HG03064 (cell line): ENCODE data around the gene PDE3B.
"Not testable (repeated sequence)": the region's sequence is repeated elsewhere in the genome, so short reads cannot be mapped to it uniquely, and the experiment has no call there.

Experiments used
- ATAC-seq: cut with Tn5 transposase; IDR thresholded peaks from one replicate; pipeline ENCODE4 v1.9.1; 2021; ENCODE audit warnings: low read depth; ENCODE audit not compliant: unreplicated experiment

The PDE3B gene

GRCh38 chr11:14741195-14741594, 97.6 kb downstream of the PDE3B start:
- no peak for ATAC-seq

- ATAC-seq: no peak
These were observed 99.4 kb downstream of the PDE3B start for GRCh38 chr11:14742849-14743559.

- not testable (repeated sequence) for ATAC-seq
These were observed 100.1 kb downstream of the PDE3B start for GRCh38 chr11:14743667-14744066.

GRCh38 chr11:14746857-14747395, 103.3 kb downstream of the PDE3B start:
- ATAC-seq: no peak

GRCh38 chr11:14748090-14748489, 104.5 kb downstream of the PDE3B start:
- no peak for ATAC-seq

- ATAC-seq: no peak
These were observed 107.3 kb downstream of the PDE3B start for GRCh38 chr11:14750911-14751310.

GRCh38 chr11:14751975-14752407, 108.4 kb downstream of the PDE3B start:
- ATAC-seq: no peak

GRCh38 chr11:14755140-14755539, 111.5 kb downstream of the PDE3B start:
- no peak for ATAC-seq

- no peak for ATAC-seq
These were observed 112.7 kb downstream of the PDE3B start for GRCh38 chr11:14756349-14756748.

GRCh38 chr11:14759300-14760012, 115.9 kb downstream of the PDE3B start:
- not testable (repeated sequence) for ATAC-seq

- ATAC-seq: no peak
These were observed 120.6 kb downstream of the PDE3B start for GRCh38 chr11:14764179-14764578.

GRCh38 chr11:14764579-14765527, 121.2 kb downstream of the PDE3B start:
- peak; percentile 90 for ATAC-seq

- ATAC-seq: no peak
These were observed 123.0 kb downstream of the PDE3B start for GRCh38 chr11:14766585-14766984.

- ATAC-seq: peak; percentile 46
These were observed 125.1 kb downstream of the PDE3B start for GRCh38 chr11:14768526-14769188.

- ATAC-seq: no peak
These were observed 130.2 kb downstream of the PDE3B start for GRCh38 chr11:14773755-14774154.

- ATAC-seq: no peak
These were observed 131.1 kb downstream of the PDE3B start for GRCh38 chr11:14774721-14775120.

- ATAC-seq: no peak
These were observed 132.3 kb downstream of the PDE3B start for GRCh38 chr11:14775897-14776296.

- ATAC-seq: not testable (repeated sequence)
These were observed 134.9 kb downstream of the PDE3B start for GRCh38 chr11:14778460-14778859.

GRCh38 chr11:14783788-14784187, 140.2 kb downstream of the PDE3B start:
- no peak for ATAC-seq

GRCh38 chr11:14784230-14784629, 140.6 kb downstream of the PDE3B start:
- no peak for ATAC-seq
